Large intestine (tissue), 3 donors: ENCODE results near the gene PHOX2A. TPM values are rescaled to one million over a fixed set of nuclear protein-coding genes. Genes with fewer than 3 reads are reported as not detected.
"Not testable (repeated sequence)": the region's sequence is repeated elsewhere in the genome, so short reads cannot be mapped to it uniquely, and the experiment has no call there.

ENCODE experiments used
- DNase-seq, 2 donors: peaks; one replicate each; pipeline versions ENCODE4 v3.0.0 to v3.0.0-alpha.2; 2013
- H3K27ac ChIP-seq: one replicate; pipeline ENCODE4 v1.5.1; 2013; ENCODE audit warnings: low read length
- H3K27me3 ChIP-seq: 2 replicates; pipeline ENCODE4 v1.6.1; 2013; ENCODE audit warnings: low read length; ENCODE audit not compliant: control insufficient read depth, insufficient read depth
- H3K36me3 ChIP-seq: 2 replicates; pipeline ENCODE4 v1.6.1; 2013; ENCODE audit warnings: low read length; ENCODE audit not compliant: control insufficient read depth, insufficient read depth
- H3K4me1 ChIP-seq: one replicate; pipeline ENCODE4 v1.6.1; 2013; ENCODE audit warnings: low read length; ENCODE audit not compliant: control insufficient read depth, insufficient read depth
- H3K4me3 ChIP-seq: one replicate; pipeline ENCODE4 v1.5.1; 2013; ENCODE audit warnings: low read length
- H3K9me3 ChIP-seq: one replicate; pipeline ENCODE4 v1.6.1; 2013; ENCODE audit warnings: mild to moderate bottlenecking, low read depth, low read length, moderate library complexity; ENCODE audit not compliant: control insufficient read depth
- WGBS: methylation state at CpG from one replicate; pipeline ENCODE4 v1.1.5; 2013; ENCODE audit warnings: low lambda C conversion rate; ENCODE audit not compliant: insufficient coverage; 5-methylcytosine and 5-hydroxymethylcytosine counted together
- polyA plus RNA-seq: library from polyadenylated mRNA; unstranded; fragments of 120-200 nt; gene quantifications from one replicate; pipeline ENCODE4 v1.2.1, GENCODE V29; 2013

PHOX2A gene
- polyA plus RNA-seq, 1 donor, result 8.3 TPM

GRCh38 chr11:72271980-72272379 lies 28.0 kb upstream of the PHOX2A start:
- no peak for DNase-seq
- 80% methylated on average over 1 of the region's 1 CpG for WGBS
- no peaks in the 10 kb centered on the region for H3K9me3 ChIP-seq
- H3K36me3 ChIP-seq, result no peaks in the 10 kb centered on the region
- H3K27ac ChIP-seq, result no peak overlapping the region
- H3K27me3 ChIP-seq, result no peaks in the 10 kb centered on the region
- no peaks in the 10 kb centered on the region for H3K4me1 ChIP-seq
- no peak overlapping the region for H3K4me3 ChIP-seq

- no peaks in the 10 kb centered on the region for H3K9me3 ChIP-seq
- no peaks in the 10 kb centered on the region for H3K27me3 ChIP-seq
- 80% methylated on average over 1 of the region's 2 CpGs for WGBS
- no peak overlapping the region for H3K4me3 ChIP-seq
- H3K4me1 ChIP-seq, result no peaks in the 10 kb centered on the region
- no peak for DNase-seq
- no peak overlapping the region for H3K27ac ChIP-seq
- no peaks in the 10 kb centered on the region for H3K36me3 ChIP-seq
Observed at GRCh38 chr11:72267956-72268617, 24.1 kb upstream of the PHOX2A start.

- H3K27ac ChIP-seq, H3K9me3 ChIP-seq, H3K4me1 ChIP-seq, H3K36me3 ChIP-seq, H3K4me3 ChIP-seq, DNase-seq, H3K27me3 ChIP-seq: not testable (repeated sequence)
- no CpG with 5 or more reads among the region's 5 CpGs for WGBS
Observed at GRCh38 chr11:72266960-72267359, 23.0 kb upstream of the PHOX2A start.

DNA sequence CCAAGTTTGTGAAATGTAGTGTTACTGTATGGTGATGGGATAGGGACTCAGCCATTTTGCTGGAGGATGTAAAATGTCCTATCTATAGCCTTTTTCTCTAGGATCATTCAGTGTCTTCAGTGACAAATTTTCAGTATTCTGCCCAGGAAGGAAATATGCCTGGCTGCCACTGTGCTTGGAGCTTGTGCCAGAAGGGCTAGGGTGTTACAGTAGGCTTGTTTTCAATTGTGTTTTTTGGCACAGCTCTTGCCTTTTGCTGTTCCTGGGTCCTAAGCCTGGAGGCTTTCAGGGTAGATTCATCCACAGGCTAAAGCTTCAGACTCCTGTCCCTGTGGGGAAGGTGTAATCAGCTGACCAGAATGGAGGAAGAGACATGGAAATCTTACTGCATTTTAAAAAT lies 22.0 kb upstream of the PHOX2A start:
- no peak overlapping the region for H3K27ac ChIP-seq
- H3K4me3 ChIP-seq, result no peak overlapping the region
- H3K4me1 ChIP-seq, result no peaks in the 10 kb centered on the region
- no peak for DNase-seq
- H3K9me3 ChIP-seq, result no peaks in the 10 kb centered on the region
- no peaks in the 10 kb centered on the region for H3K27me3 ChIP-seq
- no peaks in the 10 kb centered on the region for H3K36me3 ChIP-seq

DNA sequence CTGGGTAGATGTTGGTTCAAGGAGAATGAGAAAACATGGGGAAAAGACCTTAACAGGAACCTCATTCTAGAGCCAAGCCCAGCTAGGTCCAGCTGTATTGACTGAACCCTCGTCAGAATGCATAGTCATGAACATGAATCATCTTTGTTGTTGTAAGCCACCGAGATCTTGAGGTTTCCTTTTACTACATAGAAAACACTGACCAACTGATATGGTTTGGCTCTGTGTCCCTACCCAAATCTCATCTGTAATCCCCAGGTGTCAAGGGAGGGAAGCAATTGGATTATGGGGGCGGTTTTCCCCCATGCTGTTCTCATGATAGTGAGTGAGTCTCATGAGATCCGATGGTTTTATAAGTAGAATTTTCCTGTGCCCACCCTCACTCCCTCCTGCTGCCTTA lies 19.4 kb upstream of the PHOX2A start:
- Histone ChIP-seq H3K9me3 (no peaks in the 10 kb centered on the region), H3K4me3 (no peak overlapping the region), H3K27me3 (peaks cover 3% of the 10 kb centered on the region), H3K4me1 (no peaks in the 10 kb centered on the region), H3K36me3 (no peaks in the 10 kb centered on the region), H3K27ac (no peak overlapping the region)
- DNase-seq, result no peak
- no CpG with 5 or more reads among the region's 4 CpGs for WGBS

DNA sequence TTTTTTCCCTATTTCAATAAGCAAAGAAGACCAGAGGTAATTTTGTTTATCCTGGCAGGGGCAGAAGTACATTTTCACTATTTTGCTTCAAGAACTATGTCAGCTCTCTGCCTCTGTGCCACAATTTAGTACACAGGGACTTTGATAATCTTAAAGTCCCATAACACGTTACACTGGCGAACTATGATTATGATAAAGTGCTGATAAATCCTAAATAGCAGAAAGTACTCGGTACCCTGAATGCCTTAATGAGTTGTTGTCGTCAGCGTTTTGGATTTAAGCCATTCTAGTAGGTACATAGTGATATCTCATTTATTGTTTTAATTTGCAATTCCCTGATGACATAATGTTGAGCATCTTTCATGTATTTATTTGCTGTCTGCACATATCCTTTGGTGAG lies 16.6 kb upstream of the PHOX2A start:
- no peak overlapping the region for H3K27ac ChIP-seq
- peaks cover 5% of the 10 kb centered on the region for H3K27me3 ChIP-seq
- no peaks in the 10 kb centered on the region for H3K36me3 ChIP-seq
- no peak for DNase-seq
- H3K4me3 ChIP-seq, result no peak overlapping the region
- WGBS, result 62% methylated on average over 3 of the region's 5 CpGs
- H3K4me1 ChIP-seq, result no peaks in the 10 kb centered on the region
- H3K9me3 ChIP-seq, result no peaks in the 10 kb centered on the region

- Histone ChIP-seq H3K9me3 (no peaks in the 10 kb centered on the region), H3K27me3 (peaks cover 9% of the 10 kb centered on the region), H3K4me3 (no peak overlapping the region), H3K27ac (no peak overlapping the region), H3K4me1 (no peaks in the 10 kb centered on the region), H3K36me3 (no peaks in the 10 kb centered on the region)
- WGBS, result 100% methylated on average over 1 of the region's 2 CpGs
- DNase-seq, result no peak
Observed at GRCh38 chr11:72259490-72259889, 15.5 kb upstream of the PHOX2A start.

DNA sequence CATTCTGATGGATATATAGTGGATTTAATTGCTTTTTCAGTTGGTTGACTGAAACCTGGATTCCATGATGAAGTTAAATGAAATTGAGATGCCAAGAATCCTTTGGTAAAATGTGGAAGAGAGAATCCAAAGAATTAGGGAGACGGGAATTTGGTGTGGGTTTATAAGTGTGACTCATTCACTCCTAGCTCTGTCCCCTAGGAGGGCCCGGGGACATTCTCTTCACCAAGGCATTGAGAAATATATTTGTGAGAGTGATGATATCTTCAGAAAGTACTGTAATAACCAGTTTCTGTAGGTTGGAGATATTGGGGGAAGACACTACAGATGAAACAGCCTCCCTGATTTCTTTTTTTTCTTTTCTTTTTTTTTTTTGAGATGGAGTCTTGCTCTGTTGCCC lies 13.6 kb upstream of the PHOX2A start:
- no peaks in the 10 kb centered on the region for H3K36me3 ChIP-seq
- no peak overlapping the region for H3K27ac ChIP-seq
- no peak overlapping the region for H3K4me3 ChIP-seq
- H3K9me3 ChIP-seq, result no peaks in the 10 kb centered on the region
- H3K4me1 ChIP-seq, result no peaks in the 10 kb centered on the region
- DNase-seq, result no peak
- WGBS, result no CpG with 5 or more reads among the region's 2 CpGs
- peaks cover 15% of the 10 kb centered on the region for H3K27me3 ChIP-seq

- no peak for DNase-seq
- no peaks in the 10 kb centered on the region for H3K9me3 ChIP-seq
- WGBS, result no CpG with 5 or more reads among the region's 5 CpGs
Observed at GRCh38 chr11:72254299-72254993, 10.5 kb upstream of the PHOX2A start.

GRCh38 chr11:72253392-72253791 lies 9.4 kb upstream of the PHOX2A start:
- Histone ChIP-seq H3K4me1 (no peaks in the 10 kb centered on the region), H3K9me3 (no peaks in the 10 kb centered on the region), H3K27ac (no peak overlapping the region), H3K27me3 (peaks cover 36% of the 10 kb centered on the region), H3K4me3 (no peak overlapping the region), H3K36me3 (no peaks in the 10 kb centered on the region)
- WGBS, result no CpG with 5 or more reads among the region's 3 CpGs
- DNase-seq, result no peak

More at GRCh38 chr11:72254299-72254993, 10.5 kb upstream of the PHOX2A start:
- no peaks in the 10 kb centered on the region for H3K36me3 ChIP-seq
- no peak overlapping the region for H3K4me3 ChIP-seq
- no peak overlapping the region for H3K27ac ChIP-seq
- peaks cover 30% of the 10 kb centered on the region for H3K27me3 ChIP-seq
- no peaks in the 10 kb centered on the region for H3K4me1 ChIP-seq

GRCh38 chr11:72251614-72252013 lies 7.6 kb upstream of the PHOX2A start:
- peaks cover 52% of the 10 kb centered on the region for H3K27me3 ChIP-seq
- 73% methylated on average over 2 of the region's 5 CpGs for WGBS
- H3K27ac ChIP-seq, result no peak overlapping the region
- H3K36me3 ChIP-seq, result no peaks in the 10 kb centered on the region
- H3K4me1 ChIP-seq, result no peaks in the 10 kb centered on the region
- no peak overlapping the region for H3K4me3 ChIP-seq
- no peak for DNase-seq
- no peaks in the 10 kb centered on the region for H3K9me3 ChIP-seq
